HG03342 (cell line): ENCODE results near the gene HOMER1.

Experiments
- ATAC-seq: cut with Tn5 transposase; IDR thresholded peaks from one replicate; pipeline ENCODE4 v1.9.1; 2021; ENCODE audit warnings: mild to moderate bottlenecking, moderate library complexity; ENCODE audit not compliant: unreplicated experiment

HOMER1 gene, protein sequence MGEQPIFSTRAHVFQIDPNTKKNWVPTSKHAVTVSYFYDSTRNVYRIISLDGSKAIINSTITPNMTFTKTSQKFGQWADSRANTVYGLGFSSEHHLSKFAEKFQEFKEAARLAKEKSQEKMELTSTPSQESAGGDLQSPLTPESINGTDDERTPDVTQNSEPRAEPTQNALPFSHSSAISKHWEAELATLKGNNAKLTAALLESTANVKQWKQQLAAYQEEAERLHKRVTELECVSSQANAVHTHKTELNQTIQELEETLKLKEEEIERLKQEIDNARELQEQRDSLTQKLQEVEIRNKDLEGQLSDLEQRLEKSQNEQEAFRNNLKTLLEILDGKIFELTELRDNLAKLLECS

DNA sequence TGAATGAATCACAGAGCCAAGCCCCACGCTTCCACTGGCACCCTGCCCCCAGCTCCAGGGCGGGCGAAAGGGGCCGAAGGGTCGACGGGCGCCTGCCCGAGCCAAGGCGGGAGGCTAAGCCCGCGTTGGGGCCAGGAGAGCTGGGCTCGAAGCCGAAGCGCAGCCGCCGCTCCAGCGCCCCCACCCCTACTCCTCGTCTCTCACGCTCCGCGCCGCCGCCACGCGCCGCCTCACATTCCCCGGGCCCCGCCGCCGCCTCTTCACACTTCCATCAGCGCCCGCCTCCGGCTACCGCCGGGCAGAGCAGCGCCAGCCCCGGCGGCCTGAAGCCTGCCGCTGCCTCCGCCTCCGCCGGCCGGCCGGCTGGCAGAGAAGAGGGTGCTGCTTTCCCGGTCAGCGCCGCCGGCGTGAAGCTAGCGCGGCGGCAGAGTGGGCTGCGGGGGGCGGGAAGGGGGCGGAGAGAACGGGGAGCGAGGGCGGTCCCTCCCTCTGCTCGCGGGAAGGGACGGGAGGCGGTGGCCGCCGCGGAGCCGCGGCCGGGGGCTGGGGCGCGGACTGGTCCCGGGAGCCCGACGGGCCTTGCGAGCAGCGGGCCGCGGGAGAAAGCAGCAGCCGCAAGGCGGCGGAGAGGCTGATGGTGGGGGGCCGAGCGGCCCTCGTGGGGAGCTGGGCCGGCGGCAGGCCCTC, at the start of gene HOMER1:
HOMER1 (minus strand) TSS at position 431 of the 687 bp plus-strand sequence. CDS start 1,360 bp downstream, outside the sequence.
- peak; percentile 56 for ATAC-seq

DNA sequence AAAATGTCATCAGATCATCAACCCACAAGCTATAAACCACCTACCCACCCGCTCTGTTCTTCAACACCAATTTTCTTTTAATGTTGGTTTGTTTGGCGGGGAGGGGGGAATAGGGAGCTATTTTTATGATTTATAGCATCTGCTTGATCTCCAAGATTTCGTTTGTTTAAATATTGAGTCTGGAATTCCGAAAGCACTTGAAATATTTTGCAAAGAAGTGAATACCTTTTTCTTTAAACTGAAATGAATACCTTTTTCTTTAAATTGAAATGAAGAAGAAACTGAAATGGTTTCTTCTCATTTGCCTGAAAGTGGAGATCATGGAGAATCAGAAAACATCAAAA, 49.3 kb upstream of the HOMER1 start:
- ATAC-seq = no peak

DNA sequence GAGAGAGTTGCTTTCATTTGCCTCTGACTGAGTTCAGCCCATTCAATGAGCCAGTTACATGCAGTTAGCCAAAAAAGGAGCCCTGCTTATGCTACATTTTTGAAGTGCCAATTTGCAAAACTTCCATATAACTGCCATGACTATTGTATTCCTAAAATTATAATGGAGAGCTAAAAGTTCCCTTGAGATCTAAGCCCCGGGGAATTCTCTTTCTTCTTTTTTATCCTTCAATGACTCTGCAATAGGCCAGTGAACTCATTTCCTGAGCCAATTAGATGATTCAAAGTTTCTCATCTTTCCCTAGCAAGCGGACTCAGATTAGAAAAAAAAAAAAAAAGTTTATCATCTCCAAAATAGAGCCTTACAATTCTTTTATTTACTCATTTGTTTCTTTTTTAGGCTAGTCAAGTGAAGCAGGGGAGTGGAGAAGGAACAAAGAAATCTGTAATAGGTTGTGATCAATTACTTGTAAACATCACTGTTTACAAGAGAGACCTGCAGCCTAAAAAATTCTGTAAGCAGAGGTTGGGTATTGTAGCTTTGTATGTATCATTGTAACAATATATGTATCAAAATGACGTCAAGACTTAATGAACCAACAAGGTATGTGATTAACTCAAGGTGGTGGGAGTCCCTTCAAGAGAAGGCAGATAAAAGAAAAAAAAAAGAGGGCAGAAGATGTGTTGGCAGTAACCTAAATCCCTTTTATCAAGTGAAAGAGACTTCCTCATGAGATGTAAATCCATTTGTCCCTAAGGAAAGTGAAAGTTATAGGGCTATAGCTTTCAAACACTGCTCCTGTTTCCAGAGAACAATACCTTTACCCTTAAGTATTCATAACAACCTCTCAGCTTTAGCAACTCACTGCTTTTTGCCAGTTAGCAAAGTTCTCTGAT, 48.7 kb upstream of the HOMER1 start:
- no peak for ATAC-seq

DNA sequence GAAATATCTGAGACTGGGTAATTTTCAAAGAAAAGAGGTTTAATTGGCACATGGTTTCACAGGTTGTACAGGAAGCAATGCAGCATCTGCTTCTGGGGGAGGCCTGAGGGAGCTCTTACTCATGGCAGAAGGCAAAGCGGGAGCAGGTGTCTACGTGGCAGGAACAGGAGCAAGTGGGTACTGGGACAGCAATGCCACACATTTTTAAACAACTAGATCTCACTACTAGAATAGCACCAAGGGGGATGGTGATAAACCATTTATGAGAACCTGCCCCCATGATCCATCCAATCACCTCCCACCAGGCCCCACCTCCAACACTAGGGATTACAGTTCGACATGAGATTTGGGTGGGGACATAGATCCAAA, 47.6 kb upstream of the HOMER1 start:
- ATAC-seq = peak; percentile 22

DNA sequence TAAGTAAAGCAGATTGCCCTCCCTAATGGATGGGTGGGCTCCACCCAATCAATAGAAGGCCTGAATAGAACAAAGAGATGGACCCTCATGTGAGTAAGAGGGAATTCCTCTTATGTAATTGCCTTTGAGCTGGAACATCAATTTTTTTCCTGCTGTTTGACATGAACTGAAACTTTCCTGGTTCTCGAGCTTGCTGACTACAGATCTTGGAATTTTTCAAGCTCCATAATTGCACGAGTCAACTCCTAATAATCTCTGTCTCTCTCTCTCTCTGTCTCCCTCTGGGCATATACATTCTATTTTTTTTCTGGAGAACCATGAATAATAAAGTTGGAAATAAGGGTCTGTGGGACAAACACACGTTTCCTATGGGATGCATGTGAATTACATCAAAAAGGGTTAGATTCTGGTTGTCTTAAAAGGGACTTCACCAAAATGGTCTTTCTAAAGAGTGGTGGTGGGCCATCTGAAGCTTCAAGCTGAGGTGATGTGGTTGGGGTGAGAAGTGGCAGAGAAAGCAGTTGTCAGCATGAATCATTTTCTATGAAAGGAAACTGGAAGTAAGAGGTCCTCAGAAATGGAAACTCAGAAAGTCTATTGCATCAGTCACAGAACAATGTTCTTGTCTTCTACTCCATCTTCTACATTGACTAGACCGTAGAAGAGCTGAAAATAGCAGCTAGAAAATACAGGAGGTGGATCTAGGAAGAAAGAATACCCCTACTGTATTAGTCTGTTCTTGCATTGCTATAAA, 47.0 kb upstream of the HOMER1 start:
- peak; percentile 70 for ATAC-seq

DNA sequence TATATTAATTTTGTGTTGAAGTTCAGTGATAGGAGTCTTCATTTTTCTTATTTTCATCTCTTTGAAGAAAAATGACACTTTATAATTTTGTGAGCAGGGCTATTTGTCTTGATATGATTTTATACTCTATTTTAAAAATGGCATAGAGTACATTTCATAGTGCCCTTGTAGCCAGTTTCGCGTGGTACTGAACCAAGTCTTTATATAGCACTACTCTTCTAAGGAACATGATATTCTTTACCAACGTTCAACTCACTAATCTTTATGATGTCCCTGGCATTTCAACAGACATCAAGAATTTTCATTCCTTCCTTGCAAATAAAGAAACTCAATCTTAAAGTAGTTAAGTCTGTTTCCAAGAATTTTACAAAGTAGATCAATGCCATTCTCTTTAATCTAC, 41.5 kb upstream of the HOMER1 start:
- ATAC-seq = no peak

DNA sequence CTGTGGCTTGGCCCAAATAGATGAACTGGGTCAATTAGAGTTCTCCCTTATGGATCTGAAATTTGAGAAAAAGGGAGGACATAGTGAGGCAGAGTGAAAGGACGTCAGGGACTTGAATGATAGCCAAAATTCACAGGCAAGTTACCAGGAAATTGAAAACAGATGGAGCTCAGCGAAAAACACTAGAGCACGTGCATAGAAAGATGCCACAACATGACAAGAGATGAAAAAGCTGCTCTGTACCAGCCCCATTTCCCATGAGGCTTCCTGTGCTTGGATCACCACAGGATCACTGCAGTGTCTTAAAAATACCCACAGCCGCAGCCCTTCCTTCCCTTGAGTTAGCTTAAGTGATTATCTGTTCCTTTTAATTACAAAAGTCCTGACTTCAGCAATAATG, 39.0 kb upstream of the HOMER1 start:
- ATAC-seq = no peak

DNA sequence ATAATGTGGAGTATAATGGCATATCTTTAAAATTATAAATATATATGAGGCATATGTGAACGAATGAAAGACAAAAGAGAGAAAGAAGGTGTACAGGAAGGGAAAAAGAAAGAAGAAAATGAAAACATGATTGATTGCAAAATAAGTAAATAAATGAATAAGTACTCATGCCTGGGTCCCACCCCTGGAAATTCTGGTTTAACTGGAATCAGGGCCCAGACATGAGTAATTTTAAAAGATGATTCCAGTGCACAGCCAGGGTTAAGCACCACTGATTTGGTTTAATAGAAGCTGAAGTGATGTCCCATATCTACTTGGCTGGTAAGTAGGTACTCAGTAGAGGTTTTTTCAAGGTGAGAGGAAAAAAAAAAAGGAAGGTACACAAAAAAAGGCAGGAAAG, 34.0 kb upstream of the HOMER1 start:
- no peak for ATAC-seq

DNA sequence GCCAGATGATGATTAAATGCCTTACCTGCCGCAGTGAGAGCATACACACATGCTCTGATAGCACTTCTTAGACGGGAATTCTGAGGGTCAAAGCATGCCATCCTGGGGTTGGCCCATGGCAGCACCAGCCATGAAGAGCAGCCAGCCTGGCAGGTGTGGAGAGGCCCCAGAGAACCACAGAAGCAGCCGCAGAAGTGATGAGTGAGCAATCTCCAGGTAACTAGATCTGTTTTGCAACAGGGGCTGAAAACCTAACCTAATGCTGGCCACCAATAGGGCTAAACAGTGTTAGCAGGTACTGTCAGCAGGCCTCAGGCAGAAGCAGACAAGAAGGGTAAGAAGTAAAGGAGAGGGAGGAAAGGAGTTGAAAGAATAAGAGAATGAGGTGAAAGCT, 33.5 kb upstream of the HOMER1 start:
- ATAC-seq = no peak

DNA sequence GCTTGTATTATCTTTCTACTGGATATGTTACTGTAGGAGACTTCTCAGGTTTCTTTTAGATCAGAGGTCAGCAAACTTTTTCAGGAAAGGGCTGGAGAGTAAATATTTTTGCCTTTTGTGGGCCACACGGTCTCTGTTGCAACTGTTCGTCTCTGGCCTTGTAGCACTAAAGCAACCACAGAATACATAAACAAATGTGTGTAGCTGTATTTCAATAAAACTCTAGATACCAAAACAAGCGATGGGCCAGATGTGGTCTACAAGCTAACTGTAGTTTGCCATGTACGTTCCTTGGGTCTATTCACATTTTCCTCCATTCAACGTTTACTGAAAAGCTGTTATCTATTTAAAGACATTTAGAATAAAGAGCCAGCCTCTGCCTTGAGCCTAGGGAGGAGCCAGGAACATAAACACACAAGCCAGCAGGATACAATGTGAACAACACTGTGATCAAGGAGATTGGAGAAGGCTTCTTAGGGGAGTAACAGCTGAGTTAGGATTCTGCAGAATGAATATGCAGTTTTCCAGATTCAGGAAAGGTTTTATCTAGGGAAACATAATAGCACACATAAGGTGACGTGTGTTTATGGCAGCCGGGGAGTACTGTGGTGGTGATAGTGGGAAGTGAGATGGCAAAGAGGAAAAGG, 33.0 kb upstream of the HOMER1 start:
- no peak for ATAC-seq

DNA sequence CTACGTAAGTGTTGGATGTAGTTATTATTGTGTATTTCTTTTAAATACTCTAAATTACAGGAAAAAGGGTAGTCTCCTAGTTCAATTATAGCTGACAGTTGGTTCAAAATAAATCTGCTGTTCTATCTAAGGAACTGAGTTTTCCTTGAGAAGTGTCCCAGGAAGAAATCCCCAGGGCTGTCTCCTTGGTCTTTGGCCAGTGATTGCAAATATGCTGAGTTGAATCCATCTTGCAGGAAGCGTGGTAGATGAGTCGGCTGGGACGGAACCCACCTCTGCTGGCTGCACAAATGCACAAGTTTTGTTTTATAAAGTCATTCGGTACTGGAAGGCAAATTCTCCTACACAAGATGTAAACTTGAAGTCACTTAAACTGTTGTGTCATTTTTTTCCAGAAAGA, 30.2 kb upstream of the HOMER1 start:
- no peak for ATAC-seq

DNA sequence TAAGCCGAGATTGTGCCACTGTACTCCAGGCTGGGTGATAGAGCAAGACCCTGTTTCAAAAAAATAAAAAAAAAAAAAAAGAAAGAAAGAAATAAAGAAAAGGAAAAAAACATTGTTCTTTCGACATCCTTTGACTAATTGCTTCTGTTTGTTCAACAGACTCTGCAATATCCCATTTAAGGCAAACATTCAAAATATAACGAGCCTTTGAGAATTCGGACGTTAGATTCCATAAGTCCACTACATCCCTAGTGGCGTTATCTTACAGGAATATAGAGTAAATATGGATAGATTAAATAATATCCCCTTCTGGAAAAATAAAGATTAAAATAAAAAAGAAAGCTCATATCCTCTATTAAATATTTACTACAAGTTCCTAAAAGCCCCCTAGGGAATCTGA, 27.0 kb upstream of the HOMER1 start:
- no peak for ATAC-seq

DNA sequence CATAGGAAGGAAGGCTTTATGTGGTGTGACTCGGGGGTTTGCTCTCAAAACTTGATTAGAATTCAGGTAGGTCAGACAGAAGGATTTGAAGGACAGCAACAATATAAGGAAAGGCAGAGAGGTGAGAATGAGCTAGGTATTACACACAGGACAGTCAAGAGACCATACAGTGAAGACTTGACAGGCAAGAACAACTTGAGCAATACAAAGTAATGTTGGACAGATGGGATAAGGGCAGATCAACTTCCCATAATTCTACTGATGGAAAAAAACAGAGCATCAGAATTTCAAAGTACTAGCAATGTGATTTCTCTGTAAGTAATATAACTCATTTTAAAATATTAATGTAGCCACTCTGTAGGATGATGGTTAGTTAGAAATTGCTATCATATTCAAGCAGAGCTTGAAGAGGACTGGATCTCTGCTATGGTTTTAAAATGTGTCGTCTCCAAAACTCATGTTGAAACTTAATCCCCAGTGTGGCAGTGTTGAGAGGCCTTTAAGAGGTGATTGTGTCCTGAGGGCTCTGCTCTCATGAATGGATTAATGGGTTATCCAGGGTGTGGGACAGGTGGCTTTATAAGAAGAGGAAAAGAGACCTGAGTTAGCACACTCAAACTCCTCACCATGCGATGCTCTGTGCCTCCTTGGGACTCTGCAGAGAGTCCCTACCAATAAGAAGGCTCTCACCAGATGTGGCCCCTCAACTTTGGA, 22.4 kb upstream of the HOMER1 start:
- ATAC-seq = no peak

DNA sequence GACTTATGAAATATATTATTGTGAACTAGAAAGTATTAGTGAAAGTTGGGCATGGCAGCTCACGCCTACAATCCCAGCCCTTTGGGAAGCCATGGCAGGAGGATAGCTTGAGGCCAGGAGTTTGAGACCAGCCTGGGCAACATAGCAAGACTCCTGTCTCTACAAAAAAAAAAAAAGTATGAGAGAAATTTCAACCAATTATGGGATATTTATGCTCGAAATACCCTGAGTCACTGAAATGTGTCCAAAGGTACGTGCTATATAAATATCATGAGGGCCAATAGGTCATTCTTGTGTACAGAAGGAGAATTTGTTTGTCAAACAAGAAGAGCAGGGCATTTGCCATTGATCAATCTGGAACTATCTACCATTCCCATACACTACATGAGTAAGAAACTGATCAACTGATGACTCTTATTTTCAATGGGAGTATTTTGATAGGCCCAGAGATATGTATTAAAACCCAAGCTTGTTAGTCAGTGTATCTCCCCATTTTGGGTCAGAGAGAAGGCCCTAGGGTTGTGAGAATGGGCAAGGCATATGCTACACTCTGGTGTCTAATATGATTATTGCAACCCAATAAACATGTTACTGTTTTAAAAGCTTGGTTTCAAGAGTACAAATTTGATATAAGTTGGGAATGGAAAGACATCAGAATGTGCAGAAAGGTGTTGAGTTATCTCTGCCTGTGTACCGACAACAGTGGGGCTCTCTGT, 21.7 kb upstream of the HOMER1 start:
- no peak for ATAC-seq

DNA sequence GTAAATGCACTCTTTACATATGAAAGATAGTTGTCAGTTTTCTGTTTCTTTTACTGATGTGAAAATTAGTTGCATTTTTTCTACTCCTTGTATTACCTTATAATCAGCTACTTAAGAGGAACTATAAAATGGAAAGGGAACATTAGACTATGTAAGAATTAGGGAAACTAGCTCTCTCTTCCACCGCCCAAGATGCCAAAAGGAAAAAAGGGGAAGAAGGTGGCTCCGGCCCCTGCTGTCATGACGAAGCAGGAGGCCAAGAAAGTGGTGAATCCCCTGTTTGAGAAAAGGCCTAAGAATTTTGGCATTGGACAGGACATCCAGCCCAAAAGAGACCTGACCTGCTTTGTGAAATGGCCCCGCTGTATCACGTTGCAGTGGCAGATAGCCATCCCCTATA, 15.2 kb upstream of the HOMER1 start:
- no peak for ATAC-seq

DNA sequence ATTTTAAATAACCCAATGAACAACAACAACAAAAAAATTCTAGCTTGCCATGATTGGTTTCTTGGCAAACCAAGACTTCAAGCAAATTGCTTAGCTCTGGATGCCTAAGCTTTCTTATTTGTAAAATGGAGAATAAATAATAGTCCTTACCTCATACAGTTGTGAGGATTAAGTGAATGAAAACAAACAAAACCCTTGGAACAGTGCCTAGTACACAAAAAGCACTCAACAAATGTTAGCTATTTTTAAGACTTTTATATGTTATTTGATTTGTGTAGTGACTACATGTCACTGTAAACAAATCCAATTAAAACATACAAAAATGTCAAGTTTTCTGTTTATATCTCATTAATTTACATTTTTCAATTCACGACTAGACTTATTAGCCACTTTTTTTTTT, 13.5 kb upstream of the HOMER1 start:
- ATAC-seq = no peak

DNA sequence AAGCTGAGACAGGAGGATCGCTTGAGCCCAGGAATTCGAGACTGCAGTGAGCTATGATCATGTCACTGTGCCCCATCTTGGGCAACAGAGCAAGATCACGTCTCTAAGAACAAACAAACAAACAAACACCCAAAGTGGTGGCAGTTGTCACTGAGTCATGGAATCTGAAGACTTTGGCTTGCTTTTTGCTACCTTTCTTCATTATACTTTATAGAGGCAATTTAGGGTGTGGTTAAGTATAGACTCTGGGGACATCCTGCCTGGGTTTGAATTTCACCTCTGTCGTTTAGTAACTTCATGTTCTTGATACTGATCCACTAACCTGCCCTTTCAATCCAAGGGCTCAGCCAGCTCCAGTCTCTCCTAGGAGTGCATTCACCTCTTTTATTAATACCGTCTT, 13.0 kb upstream of the HOMER1 start:
- no peak for ATAC-seq

DNA sequence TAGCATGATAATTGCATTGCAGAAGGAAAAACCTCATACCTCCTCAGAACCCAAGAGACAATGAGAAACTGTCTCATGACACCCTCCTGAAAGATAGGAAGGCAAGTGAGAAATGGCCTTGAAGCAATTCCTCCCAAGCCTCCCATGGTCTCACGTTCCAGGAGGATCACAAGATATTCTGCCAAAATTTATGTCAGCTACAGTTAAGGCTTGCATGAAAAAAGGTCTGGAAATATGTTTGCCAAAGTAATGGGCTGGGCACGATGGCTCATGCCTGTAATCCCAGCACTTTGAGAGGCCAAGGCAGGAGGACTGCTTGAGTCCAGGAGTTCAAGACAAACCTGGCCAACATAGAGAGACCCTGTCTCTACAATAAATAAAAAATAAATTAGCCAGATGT, 12.6 kb upstream of the HOMER1 start:
- no peak for ATAC-seq

DNA sequence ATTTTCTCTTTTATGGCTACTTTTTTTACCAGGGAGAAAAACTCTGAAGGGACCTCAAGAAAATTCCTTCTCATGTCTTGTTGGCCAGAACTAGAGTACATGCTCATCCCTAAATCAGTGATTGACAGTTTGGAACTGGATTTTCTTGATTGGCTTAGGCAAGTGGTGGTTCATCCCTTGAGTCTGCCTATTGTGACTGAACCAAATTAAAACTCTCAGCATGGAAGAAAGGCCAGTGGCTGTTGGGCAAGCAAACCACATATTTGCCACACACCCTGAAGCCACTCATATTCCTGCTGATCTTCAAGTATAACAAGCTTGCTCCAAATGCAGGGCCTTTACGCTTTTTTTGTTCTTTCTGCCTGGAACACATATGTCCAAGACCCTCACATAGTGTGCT, 7.2 kb upstream of the HOMER1 start:
- no peak for ATAC-seq
